Measurements from ENCODE around the gene SMPD4.
"Not testable (repeated sequence)": the region's sequence is repeated elsewhere in the genome, so short reads cannot be mapped to it uniquely, and the experiment has no call there.

The SMPD4 gene

GRCh38 chr2:130141645-130142370 lies 39.6 kb downstream of the SMPD4 start:
- not testable (repeated sequence) for DNase-seq (ENCODE audit: low read depth in 1 of 2, low spot score in 1 of 2)

GRCh38 chr2:130141002-130141401 lies 40.4 kb downstream of the SMPD4 start:
- DNase-seq (ENCODE audit: low read depth in 1 of 2, low spot score in 1 of 2), result not testable (repeated sequence)

GRCh38 chr2:130140516-130140915 lies 40.9 kb downstream of the SMPD4 start:
- DNase-seq (ENCODE audit: low read depth in 1 of 2, low spot score in 1 of 2), result not testable (repeated sequence)

GRCh38 chr2:130139331-130140280 lies 41.8 kb downstream of the SMPD4 start:
- not testable (repeated sequence) for DNase-seq (ENCODE audit: low read depth in 1 of 2, low spot score in 1 of 2)

GRCh38 chr2:130138841-130139251 lies 42.6 kb downstream of the SMPD4 start:
- not testable (repeated sequence) for DNase-seq (ENCODE audit: low read depth in 1 of 2, low spot score in 1 of 2)

- DNase-seq (ENCODE audit: low read depth in 1 of 2, low spot score in 1 of 2), result not testable (repeated sequence)
Measured at GRCh38 chr2:130138326-130138725, 43.1 kb downstream of the SMPD4 start.

- not testable (repeated sequence) for DNase-seq (ENCODE audit: low read depth in 1 of 2, low spot score in 1 of 2)
Measured at GRCh38 chr2:130137118-130137517, 44.3 kb downstream of the SMPD4 start.

- DNase-seq (ENCODE audit: low read depth in 1 of 2, low spot score in 1 of 2), result not testable (repeated sequence)
Measured at GRCh38 chr2:130136546-130136945, 44.9 kb downstream of the SMPD4 start.

- DNase-seq (ENCODE audit: low read depth in 1 of 2, low spot score in 1 of 2), result no peak
Measured at GRCh38 chr2:130135692-130136541, 45.5 kb downstream of the SMPD4 start.

GRCh38 chr2:130129120-130129829 lies 52.1 kb downstream of the SMPD4 start, which contains the start of gene POTEF:
Gene POTEF, minus strand, starts transcription at chr2:130129222. Its CDS starts 8,707 bp downstream, at chr2:130120515.
- not testable (repeated sequence) for DNase-seq (ENCODE audit: low read depth in 1 of 2, low spot score in 1 of 2)

GRCh38 chr2:130128464-130128863 lies 52.9 kb downstream of the SMPD4 start:
- DNase-seq (ENCODE audit: low read depth in 1 of 2, low spot score in 1 of 2), result not testable (repeated sequence)

GRCh38 chr2:130127726-130128125 lies 53.7 kb downstream of the SMPD4 start:
- DNase-seq (ENCODE audit: low read depth in 1 of 2, low spot score in 1 of 2), result not testable (repeated sequence)

GRCh38 chr2:130120924-130121323 lies 60.5 kb downstream of the SMPD4 start:
- DNase-seq (ENCODE audit: low read depth in 1 of 2, low spot score in 1 of 2), result not testable (repeated sequence)

GRCh38 chr2:130102597-130103363 lies 78.6 kb downstream of the SMPD4 start:
- DNase-seq (ENCODE audit: low read depth in 1 of 2, low spot score in 1 of 2), result not testable (repeated sequence)

All from activated CD4-positive, alpha-beta T cell treated with anti-CD3 and anti-CD28 coated beads, Interleukin-2, amount 50 U/mL, for 24 hours (primary cell).